Measurements from ENCODE around the gene KRT38.
"Not testable (repeated sequence)": the region's sequence is repeated elsewhere in the genome, so short reads cannot be mapped to it uniquely, and the experiment has no call there.

KRT38 gene

GRCh38 chr17:41420134-41420533, 20.6 kb downstream of the KRT38 start:
- no peak for DNase-seq

- no peak for DNase-seq
These were observed 21.1 kb downstream of the KRT38 start for GRCh38 chr17:41419716-41420115.

GRCh38 chr17:41418116-41418860, 22.5 kb downstream of the KRT38 start:
- DNase-seq, result no peak

- DNase-seq, result no peak
These were observed 23.2 kb downstream of the KRT38 start for GRCh38 chr17:41417576-41418015.

- no peak for DNase-seq
These were observed 23.7 kb downstream of the KRT38 start for GRCh38 chr17:41417127-41417526.

- no peak for DNase-seq
These were observed 24.3 kb downstream of the KRT38 start for GRCh38 chr17:41416479-41416878.

- DNase-seq, result no peak
These were observed 24.9 kb downstream of the KRT38 start for GRCh38 chr17:41415833-41416335.

GRCh38 chr17:41415411-41415810, 25.4 kb downstream of the KRT38 start:
- DNase-seq, result no peak

- DNase-seq, result no peak
These were observed 26.8 kb downstream of the KRT38 start for GRCh38 chr17:41413982-41414381.

GRCh38 chr17:41413353-41413957, 27.3 kb downstream of the KRT38 start:
- DNase-seq, result no peak

GRCh38 chr17:41411072-41411840, 29.5 kb downstream of the KRT38 start:
- no peak for DNase-seq

GRCh38 chr17:41407226-41407625, 33.6 kb downstream of the KRT38 start:
- DNase-seq, result no peak

GRCh38 chr17:41406205-41406604, 34.6 kb downstream of the KRT38 start:
- no peak for DNase-seq

- peak; percentile 30 to 47 for DNase-seq
These were observed 36.6 kb downstream of the KRT38 start for GRCh38 chr17:41404024-41404671.

GRCh38 chr17:41403404-41404023, 37.3 kb downstream of the KRT38 start:
- DNase-seq, result no peak

GRCh38 chr17:41402161-41402560, 38.6 kb downstream of the KRT38 start:
- DNase-seq, result no peak

- DNase-seq, result no peak
These were observed 43.7 kb downstream of the KRT38 start, which contains the start of gene KRT31 for GRCh38 chr17:41396996-41397660. KRT31 (minus strand) TSS chr17:41397608; CDS start chr17:41397539, 69 bp downstream.

GRCh38 chr17:41396340-41396739, 44.4 kb downstream of the KRT38 start:
- DNase-seq, result no peak

GRCh38 chr17:41395611-41396010, 45.2 kb downstream of the KRT38 start:
- DNase-seq, result no peak

- DNase-seq, result not testable (repeated sequence)
These were observed 45.7 kb downstream of the KRT38 start for GRCh38 chr17:41395044-41395443.

GRCh38 chr17:41394254-41394996, 46.4 kb downstream of the KRT38 start:
- DNase-seq, result no peak
